Heart left ventricle (tissue), 13 donors: ENCODE data around the gene ANKRD52.

Source experiments
- POLR2A ChIP-seq, 2 donors: fragments of 450-650 bp; IDR thresholded peaks; one replicate each; pipeline ENCODE4 v1.6.1; 2017; ENCODE audit warnings: antibody characterized with exemption in 2 of 2, mild to moderate bottlenecking in 2 of 2, moderate library complexity in 2 of 2
- TF ChIP-seq, protein P1 (sequence below), 12 donors: fragments of 200-600 bp; sonication (generic) in 4 of 12; IDR thresholded peaks; one replicate each; pipeline versions ENCODE4 v1.5.0 to v1.8.0; 2018 to 2022; ENCODE audit warnings: antibody characterized with exemption in 12 of 12, mild to moderate bottlenecking in 5 of 12
- donor health status: ischemic (EF 13 %, LVEDD 7.1; RV severe dilation, severe dysfunction).
- donor health status: DM: no; HTN: yes; CAD: no.
- donor health status: DM: no; HTN: no; CAD: no.
- donor health status: ischemic (EF 25% LVEDD 6.9; RV normal size, moderate dysfunction).
- donor health status: ischemic (EF 25% LVEDD 5.7; RV mildly dilated, moderate dysfunction).
- donor health status: ischemic (EF 35%, LVEDD 5.7; RV mildly dilated, moderate dysfunction).
- donor health status: nonischemic (EF 11% LVEDD 7.7; RV severe dilation, severe dysfunction).
- donor health status: DM: yes; HTN: yes; CAD: no.
- donor health status: PGD.
- donor health status: ischemic (EF 29% LVEDD 5.4; RV normal size, mild dysfunction).
- donor health status: nonischemic (EF 23%, LVEDD 6.1; RV moderate dilation, normal function).

- TF ChIP-seq POLR2A (IDR thresholded peaks at IDR 0.05), result no peak
- TF ChIP-seq, protein P1, sequence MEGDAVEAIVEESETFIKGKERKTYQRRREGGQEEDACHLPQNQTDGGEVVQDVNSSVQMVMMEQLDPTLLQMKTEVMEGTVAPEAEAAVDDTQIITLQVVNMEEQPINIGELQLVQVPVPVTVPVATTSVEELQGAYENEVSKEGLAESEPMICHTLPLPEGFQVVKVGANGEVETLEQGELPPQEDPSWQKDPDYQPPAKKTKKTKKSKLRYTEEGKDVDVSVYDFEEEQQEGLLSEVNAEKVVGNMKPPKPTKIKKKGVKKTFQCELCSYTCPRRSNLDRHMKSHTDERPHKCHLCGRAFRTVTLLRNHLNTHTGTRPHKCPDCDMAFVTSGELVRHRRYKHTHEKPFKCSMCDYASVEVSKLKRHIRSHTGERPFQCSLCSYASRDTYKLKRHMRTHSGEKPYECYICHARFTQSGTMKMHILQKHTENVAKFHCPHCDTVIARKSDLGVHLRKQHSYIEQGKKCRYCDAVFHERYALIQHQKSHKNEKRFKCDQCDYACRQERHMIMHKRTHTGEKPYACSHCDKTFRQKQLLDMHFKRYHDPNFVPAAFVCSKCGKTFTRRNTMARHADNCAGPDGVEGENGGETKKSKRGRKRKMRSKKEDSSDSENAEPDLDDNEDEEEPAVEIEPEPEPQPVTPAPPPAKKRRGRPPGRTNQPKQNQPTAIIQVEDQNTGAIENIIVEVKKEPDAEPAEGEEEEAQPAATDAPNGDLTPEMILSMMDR (IDR thresholded peaks at IDR 0.05), result no peak
Measured at GRCh38 chr12:56252649-56253048, 5.5 kb downstream of the ANKRD52 start.
